Measurements from ENCODE around the gene GEMIN4.

DNA sequence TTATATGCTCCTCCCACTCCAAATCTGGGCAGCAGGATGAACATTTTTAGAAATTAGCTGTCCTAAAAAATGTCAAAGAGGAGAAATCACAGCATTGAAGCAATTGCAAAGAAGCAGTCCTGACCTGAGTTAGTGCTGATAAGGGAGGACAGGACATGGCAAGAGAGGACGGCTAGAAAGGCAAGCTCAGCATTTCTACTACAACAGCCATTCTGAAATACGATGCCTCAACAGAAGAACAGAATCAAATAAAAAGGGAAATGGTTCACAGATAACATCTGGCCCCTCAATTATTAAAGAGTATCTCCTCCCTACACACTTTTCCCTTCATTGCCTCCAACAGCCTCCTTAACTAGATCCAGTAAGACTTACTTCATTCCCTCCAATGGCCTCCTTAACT is 55.7 kb downstream of the GEMIN4 start:
- TF ChIP-seq, protein P1, sequence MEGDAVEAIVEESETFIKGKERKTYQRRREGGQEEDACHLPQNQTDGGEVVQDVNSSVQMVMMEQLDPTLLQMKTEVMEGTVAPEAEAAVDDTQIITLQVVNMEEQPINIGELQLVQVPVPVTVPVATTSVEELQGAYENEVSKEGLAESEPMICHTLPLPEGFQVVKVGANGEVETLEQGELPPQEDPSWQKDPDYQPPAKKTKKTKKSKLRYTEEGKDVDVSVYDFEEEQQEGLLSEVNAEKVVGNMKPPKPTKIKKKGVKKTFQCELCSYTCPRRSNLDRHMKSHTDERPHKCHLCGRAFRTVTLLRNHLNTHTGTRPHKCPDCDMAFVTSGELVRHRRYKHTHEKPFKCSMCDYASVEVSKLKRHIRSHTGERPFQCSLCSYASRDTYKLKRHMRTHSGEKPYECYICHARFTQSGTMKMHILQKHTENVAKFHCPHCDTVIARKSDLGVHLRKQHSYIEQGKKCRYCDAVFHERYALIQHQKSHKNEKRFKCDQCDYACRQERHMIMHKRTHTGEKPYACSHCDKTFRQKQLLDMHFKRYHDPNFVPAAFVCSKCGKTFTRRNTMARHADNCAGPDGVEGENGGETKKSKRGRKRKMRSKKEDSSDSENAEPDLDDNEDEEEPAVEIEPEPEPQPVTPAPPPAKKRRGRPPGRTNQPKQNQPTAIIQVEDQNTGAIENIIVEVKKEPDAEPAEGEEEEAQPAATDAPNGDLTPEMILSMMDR (conservative IDR thresholded peaks at IDR 0.05; ENCODE audit: low read depth, low read length), result no peak
- TF ChIP-seq EZH2phosphoT487 (IDR thresholded peaks at IDR 0.05; ENCODE audit: borderline replicate concordance, low read length), result no peak

Data from PC-3 (cell line).